ENCODE data around the gene RASA3.

- TF ChIP-seq POLR2A (IDR thresholded peaks at IDR 0.05; ENCODE audit: low read depth, low read length): no peak
- TF ChIP-seq, protein P1, sequence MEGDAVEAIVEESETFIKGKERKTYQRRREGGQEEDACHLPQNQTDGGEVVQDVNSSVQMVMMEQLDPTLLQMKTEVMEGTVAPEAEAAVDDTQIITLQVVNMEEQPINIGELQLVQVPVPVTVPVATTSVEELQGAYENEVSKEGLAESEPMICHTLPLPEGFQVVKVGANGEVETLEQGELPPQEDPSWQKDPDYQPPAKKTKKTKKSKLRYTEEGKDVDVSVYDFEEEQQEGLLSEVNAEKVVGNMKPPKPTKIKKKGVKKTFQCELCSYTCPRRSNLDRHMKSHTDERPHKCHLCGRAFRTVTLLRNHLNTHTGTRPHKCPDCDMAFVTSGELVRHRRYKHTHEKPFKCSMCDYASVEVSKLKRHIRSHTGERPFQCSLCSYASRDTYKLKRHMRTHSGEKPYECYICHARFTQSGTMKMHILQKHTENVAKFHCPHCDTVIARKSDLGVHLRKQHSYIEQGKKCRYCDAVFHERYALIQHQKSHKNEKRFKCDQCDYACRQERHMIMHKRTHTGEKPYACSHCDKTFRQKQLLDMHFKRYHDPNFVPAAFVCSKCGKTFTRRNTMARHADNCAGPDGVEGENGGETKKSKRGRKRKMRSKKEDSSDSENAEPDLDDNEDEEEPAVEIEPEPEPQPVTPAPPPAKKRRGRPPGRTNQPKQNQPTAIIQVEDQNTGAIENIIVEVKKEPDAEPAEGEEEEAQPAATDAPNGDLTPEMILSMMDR (IDR thresholded peaks at IDR 0.05; ENCODE audit: extremely low read depth in 1 of 2, insufficient read depth in 1 of 2, low read depth in 1 of 2, low read length in 2 of 2): no peak
- TF ChIP-seq POLR2AphosphoS5 (IDR thresholded peaks at IDR 0.05; ENCODE audit: insufficient read depth, low read depth, low read length): no peak
- no peak for TF ChIP-seq MAX (IDR thresholded peaks at IDR 0.05; ENCODE audit: insufficient read depth, insufficient read length)
- no peak for TF ChIP-seq EZH2 (IDR thresholded peaks at IDR 0.05; ENCODE audit: borderline replicate concordance, low read depth, low read length, severe bottlenecking)
- no peak for TF ChIP-seq MYC (IDR thresholded peaks at IDR 0.05; ENCODE audit: low read depth, low read length)
- no peak for TF ChIP-seq JUN (IDR thresholded peaks at IDR 0.05; ENCODE audit: borderline replicate concordance, insufficient read depth, insufficient read length, low read depth)
- no peak for TF ChIP-seq GATA2 (IDR thresholded peaks at IDR 0.05; ENCODE audit: insufficient read depth, insufficient read length, low read depth, low read length)
- TF ChIP-seq FOS (IDR thresholded peaks at IDR 0.05; ENCODE audit: borderline replicate concordance, insufficient read depth, low read length): no peak
Observed at GRCh38 chr13:114023716-114024602, 108.5 kb downstream of the RASA3 start.

All from endothelial cell of umbilical vein (primary cell).